ENCODE data around the gene ITGA11.
"Not testable (repeated sequence)": the region's sequence is repeated elsewhere in the genome, so short reads cannot be mapped to it uniquely, and the experiment has no call there.

ITGA11 gene

GRCh38 chr15:68402432-68403160 is 29.4 kb downstream of the ITGA11 start:
- no peak for DNase-seq
- no peaks in the 10 kb centered on the region for H3K9me3 ChIP-seq
- H3K4me1 ChIP-seq = no peaks in the 10 kb centered on the region
- H3K36me3 ChIP-seq = no peaks in the 10 kb centered on the region
- TF ChIP-seq, protein P1, sequence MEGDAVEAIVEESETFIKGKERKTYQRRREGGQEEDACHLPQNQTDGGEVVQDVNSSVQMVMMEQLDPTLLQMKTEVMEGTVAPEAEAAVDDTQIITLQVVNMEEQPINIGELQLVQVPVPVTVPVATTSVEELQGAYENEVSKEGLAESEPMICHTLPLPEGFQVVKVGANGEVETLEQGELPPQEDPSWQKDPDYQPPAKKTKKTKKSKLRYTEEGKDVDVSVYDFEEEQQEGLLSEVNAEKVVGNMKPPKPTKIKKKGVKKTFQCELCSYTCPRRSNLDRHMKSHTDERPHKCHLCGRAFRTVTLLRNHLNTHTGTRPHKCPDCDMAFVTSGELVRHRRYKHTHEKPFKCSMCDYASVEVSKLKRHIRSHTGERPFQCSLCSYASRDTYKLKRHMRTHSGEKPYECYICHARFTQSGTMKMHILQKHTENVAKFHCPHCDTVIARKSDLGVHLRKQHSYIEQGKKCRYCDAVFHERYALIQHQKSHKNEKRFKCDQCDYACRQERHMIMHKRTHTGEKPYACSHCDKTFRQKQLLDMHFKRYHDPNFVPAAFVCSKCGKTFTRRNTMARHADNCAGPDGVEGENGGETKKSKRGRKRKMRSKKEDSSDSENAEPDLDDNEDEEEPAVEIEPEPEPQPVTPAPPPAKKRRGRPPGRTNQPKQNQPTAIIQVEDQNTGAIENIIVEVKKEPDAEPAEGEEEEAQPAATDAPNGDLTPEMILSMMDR (IDR thresholded peaks at IDR 0.05; ENCODE audit: low read depth, low read length) = no peak
- no peaks in the 10 kb centered on the region for H3K27me3 ChIP-seq
- no peak overlapping the region for H3K4me3 ChIP-seq (ENCODE audit: low read depth, low read length)

DNA sequence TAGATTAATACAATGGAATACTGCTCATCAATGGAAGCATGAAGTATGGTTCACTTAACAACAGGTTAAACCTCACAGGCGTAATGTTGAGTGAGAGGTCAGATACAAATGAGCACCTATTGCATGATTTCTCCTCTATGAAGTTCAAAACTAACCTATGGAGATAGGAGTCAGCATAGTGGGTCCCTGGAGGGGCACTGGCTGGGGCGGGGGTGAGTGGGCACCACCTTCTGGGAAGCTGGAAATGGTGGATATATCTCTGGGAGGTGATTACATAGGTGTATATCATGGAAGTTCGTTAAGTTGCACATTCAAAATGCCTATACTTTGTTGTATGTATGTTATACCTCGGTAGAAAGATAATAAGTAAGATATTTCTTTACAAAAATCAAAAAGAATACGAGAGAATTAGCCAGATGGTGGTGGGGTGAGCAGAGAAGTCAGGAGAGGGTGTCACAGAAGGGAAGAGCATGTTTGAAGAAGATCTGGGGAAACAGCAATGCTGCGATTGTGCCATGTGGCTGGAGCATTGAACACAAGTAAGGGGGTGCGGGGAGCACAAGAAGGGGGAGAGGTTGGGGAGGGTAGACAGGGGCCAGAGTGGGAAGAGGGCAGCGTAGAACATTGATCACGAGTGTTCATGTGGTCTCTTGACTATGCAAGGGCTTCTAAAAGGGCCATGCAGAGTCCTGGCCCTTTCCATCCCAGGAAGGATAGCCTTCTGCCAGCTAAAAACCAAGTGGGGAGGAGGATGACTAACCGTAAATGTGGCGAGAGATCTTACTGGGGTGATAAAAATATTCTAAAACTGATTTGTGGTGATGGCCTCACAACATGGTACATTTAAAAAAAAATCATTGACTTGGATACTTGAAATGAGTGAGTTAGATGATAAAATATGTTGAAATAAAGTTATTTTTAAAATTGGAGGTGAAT is 30.2 kb downstream of the ITGA11 start:
- TF ChIP-seq, protein P1 (IDR thresholded peaks at IDR 0.05; ENCODE audit: low read depth, low read length) = no peak
- Histone ChIP-seq H3K9me3 (no peaks in the 10 kb centered on the region), H3K27me3 (no peaks in the 10 kb centered on the region), H3K4me1 (no peaks in the 10 kb centered on the region), H3K4me3 (ENCODE audit: low read depth, low read length) (no peak overlapping the region), H3K36me3 (no peaks in the 10 kb centered on the region)
- DNase-seq = no peak

DNA sequence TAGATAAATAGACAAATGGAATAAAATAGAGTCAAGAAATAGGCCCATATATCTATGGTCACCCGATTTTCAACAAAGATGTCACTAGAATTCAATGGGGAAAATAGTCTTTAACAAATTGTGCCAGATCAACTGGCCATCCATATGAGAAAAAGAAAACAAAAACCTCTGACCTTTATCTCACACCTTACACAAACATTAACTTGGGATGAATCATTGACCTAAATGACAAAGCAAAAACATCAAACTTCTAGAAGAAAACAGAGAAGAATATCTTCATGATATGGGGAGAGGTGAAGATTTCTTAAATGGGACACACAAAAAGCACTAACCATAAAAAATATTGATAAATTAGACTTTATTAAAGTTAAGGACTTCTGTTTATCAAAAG is 31.9 kb downstream of the ITGA11 start:
- Histone ChIP-seq H3K27me3 (no peaks in the 10 kb centered on the region), H3K9me3 (no peaks in the 10 kb centered on the region), H3K4me1 (no peaks in the 10 kb centered on the region), H3K4me3 (ENCODE audit: low read depth, low read length) (no peak overlapping the region), H3K36me3 (no peaks in the 10 kb centered on the region)
- TF ChIP-seq, protein P1 (IDR thresholded peaks at IDR 0.05; ENCODE audit: low read depth, low read length) = no peak
- no peak for DNase-seq

DNA sequence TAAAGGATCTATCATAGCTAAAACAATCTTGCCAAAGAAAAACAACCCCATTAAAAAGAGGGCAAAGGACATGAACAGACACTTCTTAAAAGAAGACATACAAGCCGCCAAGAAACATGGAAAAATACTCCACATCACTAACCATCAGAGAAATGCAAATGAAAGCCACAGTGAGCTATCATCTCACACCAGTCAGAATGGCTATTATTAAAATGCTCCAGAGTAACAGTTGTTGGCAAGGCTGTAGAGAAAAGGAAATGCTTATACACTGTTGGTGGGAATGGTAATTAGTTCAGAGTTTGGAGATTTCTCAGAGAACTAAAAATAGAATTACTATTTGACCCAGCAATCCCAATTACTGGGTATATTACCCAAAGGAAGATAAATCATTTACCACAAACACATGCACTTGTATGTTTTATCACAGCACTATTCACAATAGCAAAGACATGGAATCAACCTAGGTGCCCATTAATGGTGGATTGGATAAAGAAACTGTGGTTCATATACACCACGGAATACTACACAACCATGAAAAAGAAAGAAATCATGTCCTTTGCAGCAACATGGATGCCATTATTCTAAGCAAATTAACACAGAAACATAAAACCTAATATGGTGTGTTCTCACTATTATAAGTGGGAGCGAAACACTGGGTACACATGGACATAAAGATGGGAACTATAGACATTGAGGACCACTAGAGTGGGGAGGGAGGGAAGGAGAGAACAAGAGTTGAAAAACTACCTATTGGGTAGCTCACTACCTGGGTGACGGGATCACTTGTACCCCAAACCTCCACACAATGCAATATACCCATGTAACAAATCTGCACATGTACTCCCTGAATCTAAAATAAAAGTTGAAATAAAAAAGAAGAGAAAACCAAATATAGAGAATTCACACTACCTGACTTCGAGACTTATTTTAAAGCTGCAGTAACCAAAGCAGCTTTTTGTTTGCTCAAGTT is 32.6 kb downstream of the ITGA11 start:
- Histone ChIP-seq H3K27me3 (no peaks in the 10 kb centered on the region), H3K36me3 (no peaks in the 10 kb centered on the region), H3K9me3 (no peaks in the 10 kb centered on the region), H3K4me1 (no peaks in the 10 kb centered on the region), H3K4me3 (ENCODE audit: low read depth, low read length) (no peak overlapping the region)
- DNase-seq = no peak
- TF ChIP-seq, protein P1 (IDR thresholded peaks at IDR 0.05; ENCODE audit: low read depth, low read length) = no peak

DNA sequence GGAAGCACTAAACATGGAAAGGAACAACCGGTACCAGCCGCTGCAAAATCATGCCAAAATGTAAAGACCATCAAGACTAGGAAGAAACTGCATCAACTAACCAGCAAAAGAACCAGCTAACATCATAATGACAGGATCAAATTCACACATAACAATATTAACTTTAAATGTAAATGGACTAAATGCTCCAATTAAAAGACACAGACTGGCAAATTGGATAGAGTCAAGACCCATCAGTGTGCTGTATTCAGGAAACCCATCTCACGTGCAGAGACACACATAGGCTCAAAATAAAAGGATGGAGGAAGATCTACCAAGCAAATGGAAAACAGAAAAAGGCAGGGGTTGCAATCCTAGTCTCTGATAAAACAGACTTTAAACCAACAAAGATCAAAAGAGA is 34.0 kb downstream of the ITGA11 start:
- not testable (repeated sequence) for H3K36me3 ChIP-seq; H3K4me1 ChIP-seq; H3K4me3 ChIP-seq (ENCODE audit: low read depth, low read length); H3K27me3 ChIP-seq; H3K9me3 ChIP-seq; DNase-seq

- no peak overlapping the region for H3K4me3 ChIP-seq (ENCODE audit: low read depth, low read length)
- no peaks in the 10 kb centered on the region for H3K36me3 ChIP-seq
- TF ChIP-seq, protein P1 (IDR thresholded peaks at IDR 0.05; ENCODE audit: low read depth, low read length) = no peak
- no peaks in the 10 kb centered on the region for H3K9me3 ChIP-seq
- DNase-seq = no peak
- H3K27me3 ChIP-seq = no peaks in the 10 kb centered on the region
- no peaks in the 10 kb centered on the region for H3K4me1 ChIP-seq
Observed at GRCh38 chr15:68396068-68396467, 35.9 kb downstream of the ITGA11 start.

Measured in BE2C (cell line).